ENCODE data around the gene MCF2.

GRCh38 chrX:139542652-139543051 lies 165.3 kb downstream of the MCF2 start:
- TF ChIP-seq POLR2AphosphoS5 (IDR thresholded peaks at IDR 0.05; ENCODE audit: low read depth, low read length) (no peak), REST (IDR thresholded peaks at IDR 0.05; ENCODE audit: low read depth) (no peak), EZH2 (IDR thresholded peaks at IDR 0.05) (no peak), FOSL1 (IDR thresholded peaks at IDR 0.05; ENCODE audit: low read depth) (no peak), YY1 (IDR thresholded peaks at IDR 0.05; ENCODE audit: extremely low read depth, insufficient replicate concordance, low read depth, low read length) (no peak)
- TF ChIP-seq, protein P1, sequence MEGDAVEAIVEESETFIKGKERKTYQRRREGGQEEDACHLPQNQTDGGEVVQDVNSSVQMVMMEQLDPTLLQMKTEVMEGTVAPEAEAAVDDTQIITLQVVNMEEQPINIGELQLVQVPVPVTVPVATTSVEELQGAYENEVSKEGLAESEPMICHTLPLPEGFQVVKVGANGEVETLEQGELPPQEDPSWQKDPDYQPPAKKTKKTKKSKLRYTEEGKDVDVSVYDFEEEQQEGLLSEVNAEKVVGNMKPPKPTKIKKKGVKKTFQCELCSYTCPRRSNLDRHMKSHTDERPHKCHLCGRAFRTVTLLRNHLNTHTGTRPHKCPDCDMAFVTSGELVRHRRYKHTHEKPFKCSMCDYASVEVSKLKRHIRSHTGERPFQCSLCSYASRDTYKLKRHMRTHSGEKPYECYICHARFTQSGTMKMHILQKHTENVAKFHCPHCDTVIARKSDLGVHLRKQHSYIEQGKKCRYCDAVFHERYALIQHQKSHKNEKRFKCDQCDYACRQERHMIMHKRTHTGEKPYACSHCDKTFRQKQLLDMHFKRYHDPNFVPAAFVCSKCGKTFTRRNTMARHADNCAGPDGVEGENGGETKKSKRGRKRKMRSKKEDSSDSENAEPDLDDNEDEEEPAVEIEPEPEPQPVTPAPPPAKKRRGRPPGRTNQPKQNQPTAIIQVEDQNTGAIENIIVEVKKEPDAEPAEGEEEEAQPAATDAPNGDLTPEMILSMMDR (IDR thresholded peaks at IDR 0.05 in 2 of 3, conservative IDR thresholded peaks at IDR 0.05 in 1 of 3; ENCODE audit: borderline replicate concordance in 1 of 3, insufficient read depth in 1 of 3, low read depth in 2 of 3, low read length in 2 of 3) = no peak

Data from HCT116 (cell line).